ENCODE results near the gene RASL10B.

RASL10B gene

DNA sequence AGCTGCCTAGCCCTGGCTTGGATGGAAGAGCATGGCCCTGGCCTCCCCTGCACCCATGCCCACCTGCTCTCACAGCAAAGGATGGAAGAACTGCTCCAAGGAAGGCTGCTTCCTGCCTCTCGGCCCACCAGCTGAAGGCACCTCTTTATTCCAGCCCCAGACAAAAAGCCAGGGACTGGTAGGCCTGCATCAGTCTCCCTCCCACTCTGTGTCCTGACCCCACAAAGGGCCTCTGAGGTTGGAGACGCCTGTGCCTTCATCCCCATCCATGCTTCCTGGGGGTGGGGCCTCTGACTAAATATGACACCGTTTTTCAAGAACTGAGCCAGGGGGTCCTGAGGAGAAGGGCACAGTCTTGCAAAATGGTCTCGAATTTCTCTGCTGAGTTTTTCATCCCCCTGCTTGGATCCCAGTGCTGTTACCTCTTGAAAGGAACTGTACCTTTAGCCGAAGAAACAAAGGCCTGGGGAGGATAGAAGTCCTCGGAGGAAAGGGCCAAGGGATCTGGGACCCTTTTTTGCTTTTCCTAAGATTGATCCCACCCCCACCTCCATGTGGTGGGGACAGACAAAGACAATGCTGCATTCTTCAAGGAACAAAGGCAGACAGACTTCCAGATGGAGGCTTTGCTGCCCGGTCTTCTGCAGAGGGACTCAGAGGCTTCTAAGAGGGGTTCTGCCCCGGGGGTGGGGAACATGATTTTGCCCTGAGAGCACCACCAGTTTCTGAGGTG lies 34.5 kb downstream of the RASL10B start:
- DNase-seq (ENCODE audit: low read depth, low spot score): no peak

DNA sequence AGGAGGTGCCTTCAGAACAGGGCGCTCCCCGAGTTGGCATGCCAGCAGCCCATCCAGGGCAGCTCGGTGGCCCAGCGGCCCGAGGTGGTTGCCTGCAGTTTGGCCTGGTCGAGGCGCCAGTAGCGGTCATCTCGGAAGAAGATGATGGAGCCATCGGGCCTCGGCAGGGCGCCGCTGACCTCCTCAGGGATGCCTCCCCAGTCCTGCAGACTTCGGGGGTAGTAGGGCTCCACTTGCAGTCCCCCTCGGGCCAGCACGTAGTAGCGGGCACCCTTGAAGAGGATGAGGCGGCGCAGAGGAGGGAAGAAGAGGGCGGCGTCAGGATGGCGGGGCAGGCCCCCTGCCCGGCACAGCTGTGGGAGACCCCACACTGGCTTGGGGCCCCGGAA lies 35.0 kb downstream of the RASL10B start:
- no peak for DNase-seq (ENCODE audit: low read depth, low spot score)

DNA sequence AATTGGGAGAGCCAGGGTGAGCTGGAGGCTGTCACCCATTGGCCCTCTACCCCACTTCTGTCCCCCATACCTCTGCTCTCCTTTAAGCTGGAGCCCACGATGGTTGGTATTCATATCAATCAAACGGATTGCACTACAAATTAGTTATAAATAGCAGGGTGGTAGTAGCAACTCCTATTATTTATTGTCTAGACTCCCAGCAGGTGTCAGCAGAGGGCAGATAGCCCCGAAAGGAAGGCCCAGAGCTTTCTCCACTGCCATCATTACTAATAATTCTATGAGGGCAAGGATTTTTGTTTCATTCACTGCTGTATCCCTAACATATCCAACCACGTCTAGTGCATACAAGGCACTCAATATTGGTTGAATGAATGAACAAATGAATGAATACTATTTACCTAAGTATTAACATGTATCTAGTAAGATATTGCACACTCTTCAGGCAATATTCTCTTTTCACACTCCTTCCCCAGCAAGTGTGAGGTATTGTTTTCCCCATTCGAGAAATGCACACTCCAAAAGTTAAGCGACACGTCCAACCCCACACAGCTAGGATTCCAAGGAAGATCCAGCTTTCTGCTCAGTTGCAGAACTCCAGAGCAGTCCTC lies 35.6 kb downstream of the RASL10B start:
- no peak for DNase-seq (ENCODE audit: low read depth, low spot score)

DNA sequence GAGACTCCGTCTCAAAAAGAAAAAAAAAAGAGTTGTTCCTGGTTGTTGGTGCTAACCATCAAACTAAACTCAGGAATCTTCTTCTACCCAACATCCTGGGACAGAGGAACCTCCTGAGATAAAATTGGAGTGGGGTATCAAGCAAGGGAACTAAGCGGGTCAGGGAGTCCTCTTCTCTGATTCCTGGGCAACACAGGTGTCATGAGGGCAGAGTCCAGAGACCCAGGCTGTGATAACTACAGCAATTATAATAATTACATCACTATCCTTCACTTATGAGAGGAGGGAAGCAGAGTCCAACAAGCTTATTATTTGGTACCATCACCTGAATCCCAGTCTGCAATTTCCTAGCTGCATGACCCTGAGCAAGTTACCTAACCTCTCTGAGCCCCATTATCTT lies 37.4 kb downstream of the RASL10B start:
- no peak for DNase-seq (ENCODE audit: low read depth, low spot score)

DNA sequence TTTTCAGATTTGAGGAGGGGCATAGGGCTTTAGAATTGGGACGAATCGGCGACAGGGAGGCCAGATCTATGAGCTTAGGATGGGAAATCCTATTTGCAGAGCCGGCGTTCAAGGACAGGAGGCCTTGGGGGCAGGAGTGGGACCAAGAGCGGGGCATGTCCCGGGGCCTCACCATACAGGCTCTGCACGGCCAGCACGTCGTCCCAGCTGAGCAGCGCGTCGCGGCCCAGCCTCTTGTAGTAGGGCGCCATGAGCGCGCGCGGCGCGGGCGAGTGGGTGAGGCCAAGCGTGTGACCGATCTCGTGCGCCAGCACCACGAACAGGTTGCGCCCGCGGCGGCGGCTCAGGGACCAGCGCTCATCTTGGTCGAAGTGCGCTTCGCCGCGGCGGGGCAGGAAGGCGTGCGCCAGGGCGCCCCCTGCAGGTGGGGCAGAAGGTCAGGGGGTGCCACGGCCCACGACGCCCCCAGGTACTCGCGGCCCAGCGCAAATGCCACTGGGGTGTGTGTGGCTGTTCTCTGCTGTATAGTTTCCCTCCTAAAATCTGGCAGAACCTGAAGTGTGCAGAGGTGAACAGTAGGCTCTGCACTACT lies 38.6 kb downstream of the RASL10B start:
- no peak for DNase-seq (ENCODE audit: low read depth, low spot score)

DNA sequence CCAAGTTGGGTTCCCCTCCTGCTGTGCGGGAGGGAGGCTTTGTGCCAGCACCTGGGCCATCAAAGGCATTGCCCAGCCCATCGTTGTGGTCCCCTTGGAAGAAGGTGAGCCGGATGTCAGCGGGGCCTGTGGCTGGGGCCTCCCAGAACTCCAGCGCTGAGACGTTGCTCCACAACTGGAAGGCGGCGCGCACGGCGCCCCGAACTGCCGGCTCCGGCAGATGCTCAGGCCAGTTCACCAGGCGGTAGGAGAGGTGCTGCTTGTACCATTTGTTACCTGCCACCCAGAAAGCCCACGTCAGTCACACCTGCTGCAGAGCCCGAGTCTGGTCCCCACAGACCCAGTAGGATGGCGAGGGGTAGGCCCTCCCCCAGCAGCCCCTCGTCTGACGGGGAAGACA lies 41.7 kb downstream of the RASL10B start:
- DNase-seq (ENCODE audit: low read depth, low spot score): no peak

DNA sequence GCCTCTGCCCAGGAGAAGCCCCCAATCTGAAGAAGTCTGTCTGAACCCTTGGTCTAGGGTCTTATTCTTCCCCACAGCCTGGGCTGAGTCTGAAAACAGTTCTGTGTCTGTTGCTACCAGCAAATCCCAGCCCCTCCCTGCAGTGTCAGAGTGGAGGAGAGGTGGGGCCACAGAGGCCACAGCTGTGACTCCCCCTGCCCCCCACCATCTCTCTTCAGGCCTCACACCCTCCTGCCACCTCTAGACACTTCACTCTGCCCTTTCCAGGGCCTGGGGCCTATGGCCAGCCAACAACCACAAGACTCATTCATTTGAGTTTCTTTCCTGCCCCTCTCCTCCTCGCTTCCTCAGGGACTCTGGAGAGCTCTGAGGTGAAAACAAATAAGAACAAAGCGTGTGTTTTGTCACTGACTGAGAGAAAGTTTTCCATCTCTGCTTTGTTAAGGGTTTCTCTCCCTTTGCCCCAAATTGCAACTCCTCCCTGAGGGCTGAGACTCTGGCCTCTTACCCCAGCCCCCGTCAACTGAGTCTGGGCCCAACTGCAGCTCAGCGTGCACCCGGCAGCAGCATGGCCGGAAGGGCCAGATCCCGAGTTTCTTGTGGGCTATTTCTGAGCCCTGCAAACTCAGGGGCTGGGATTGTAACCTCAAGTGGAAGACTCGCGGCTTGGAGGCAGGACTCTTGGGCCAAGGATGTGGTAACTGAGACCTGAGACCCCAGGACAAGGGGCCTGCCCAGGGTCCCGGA lies 42.4 kb downstream of the RASL10B start:
- DNase-seq (ENCODE audit: low read depth, low spot score): no peak

DNA sequence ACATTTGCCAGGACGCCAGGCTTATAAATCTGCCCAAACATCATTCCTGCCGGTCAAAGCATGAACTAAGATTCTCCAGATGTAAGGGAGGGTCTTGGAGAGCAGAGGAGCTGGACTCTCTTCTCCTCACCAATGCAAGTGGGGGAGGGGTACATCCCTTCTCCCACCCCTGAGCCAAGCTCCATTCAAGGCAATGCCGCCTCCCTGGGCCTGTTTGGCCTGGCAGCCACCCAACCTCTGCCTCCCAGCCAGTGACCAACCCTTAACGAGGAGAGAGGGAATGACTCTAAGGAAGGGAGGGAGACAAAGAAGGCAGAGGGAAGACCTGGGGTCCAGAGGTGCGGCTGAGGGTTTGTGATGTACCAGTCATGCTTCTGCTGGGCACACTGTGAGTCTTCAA lies 43.1 kb downstream of the RASL10B start:
- no peak for DNase-seq (ENCODE audit: low read depth, low spot score)

DNA sequence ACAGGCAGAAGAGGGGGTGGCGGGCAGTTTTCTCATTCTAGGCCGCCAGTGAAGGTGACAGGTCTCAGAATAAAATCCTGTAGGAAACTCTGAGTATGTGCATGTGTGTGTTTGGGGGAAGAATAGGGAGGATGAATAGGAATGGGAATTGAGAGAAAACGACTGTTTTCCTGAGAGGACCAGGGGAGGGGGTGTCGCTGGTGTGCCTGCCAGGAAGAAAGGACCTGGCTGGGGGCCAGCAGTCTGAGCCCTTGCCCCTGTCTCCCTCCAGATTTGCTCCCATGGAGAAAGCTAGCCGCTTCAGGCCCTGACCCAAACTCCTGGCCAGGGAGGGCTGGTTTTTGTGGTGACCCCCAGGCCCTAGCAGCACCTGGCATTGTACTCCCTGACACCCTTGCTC lies 43.6 kb downstream of the RASL10B start:
- DNase-seq (ENCODE audit: low read depth, low spot score): no peak

DNA sequence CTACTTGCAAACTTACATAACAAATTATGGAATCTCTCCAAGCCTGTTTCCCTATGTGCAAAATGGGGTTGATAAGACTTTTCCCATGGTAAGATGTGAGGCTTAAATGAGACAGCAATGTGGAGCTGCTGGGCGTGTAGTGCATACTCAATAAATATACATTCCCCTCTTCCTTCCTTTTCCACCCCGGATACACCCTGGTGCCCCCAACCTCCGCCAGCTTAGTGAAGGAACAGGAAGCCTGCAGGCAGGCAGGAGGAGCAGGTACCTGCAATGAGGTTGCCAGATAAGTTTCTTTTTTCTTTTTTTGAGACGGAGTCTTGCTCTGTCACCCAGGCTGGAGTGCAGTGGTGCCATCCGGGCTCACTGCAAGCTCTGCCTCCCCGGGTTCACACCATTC lies 44.1 kb downstream of the RASL10B start:
- DNase-seq (ENCODE audit: low read depth, low spot score): no peak

DNA sequence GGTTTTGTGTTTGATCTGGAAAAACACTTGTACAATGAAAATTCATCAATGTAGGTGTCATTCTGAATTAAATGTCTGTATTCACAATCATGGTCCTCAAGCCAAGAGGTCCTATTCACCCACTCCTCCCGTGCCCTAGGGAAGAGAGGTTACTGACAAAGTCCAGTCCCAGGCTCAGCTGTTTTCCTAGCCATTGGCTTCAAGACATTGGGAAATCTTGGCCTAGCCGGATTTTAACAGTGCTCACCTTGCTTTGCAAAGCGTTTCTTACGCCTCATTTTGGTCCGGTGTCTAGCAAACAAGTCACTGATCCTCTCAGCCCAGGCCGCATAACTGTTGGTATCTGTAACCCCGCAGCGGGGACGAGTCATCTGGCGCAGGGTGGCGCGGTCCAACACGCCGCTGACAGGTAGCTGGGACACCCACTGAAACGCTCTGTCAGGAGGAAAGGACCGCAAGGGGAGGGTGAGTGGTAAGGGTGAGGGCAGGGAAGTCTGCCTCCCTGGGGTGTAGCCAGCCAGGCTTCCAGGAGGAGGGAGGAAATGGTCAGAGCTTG lies 47.3 kb downstream of the RASL10B start:
- DNase-seq (ENCODE audit: low read depth, low spot score): no peak

DNA sequence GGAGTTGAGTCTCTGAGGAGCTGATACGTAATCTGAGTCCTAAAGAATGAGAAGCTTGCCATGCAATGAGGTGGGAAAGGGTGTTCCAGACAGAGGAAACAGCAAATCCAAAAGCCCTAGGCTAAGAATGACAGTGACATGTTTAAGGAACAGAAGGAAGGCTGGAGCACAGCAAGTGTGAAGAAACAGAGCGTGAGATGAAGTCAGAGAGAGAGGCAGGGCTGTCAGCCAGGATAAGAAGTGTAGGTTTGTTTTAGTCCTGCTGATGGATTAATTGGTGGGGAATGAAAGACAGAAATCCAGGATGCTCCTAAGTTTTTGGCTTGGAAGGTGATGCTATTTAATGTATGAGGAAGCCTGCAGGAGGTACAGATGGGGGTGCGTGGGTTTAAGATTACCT lies 49.5 kb downstream of the RASL10B start:
- DNase-seq (ENCODE audit: low read depth, low spot score): no peak

DNA sequence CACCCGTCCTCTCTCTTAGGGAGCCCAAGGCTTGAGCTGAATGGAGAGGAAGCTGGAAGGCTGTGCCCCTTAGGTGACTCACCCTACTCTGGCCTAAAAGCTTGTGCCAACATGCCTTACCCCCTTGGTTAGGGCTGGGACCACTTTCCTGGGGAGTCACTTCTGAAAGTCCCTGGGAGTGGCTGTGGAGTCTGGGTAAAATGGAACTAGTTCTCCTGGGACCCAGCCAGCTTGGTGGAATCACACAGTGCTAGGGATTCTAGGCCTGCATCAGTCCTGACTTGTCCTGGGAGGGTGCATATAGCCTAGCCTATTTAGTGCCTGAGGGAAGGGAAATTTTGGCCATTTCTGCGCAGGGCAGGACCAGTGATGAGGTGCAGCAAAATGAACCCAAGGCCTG lies 53.5 kb downstream of the RASL10B start:
- DNase-seq (ENCODE audit: low read depth, low spot score): no peak

DNA sequence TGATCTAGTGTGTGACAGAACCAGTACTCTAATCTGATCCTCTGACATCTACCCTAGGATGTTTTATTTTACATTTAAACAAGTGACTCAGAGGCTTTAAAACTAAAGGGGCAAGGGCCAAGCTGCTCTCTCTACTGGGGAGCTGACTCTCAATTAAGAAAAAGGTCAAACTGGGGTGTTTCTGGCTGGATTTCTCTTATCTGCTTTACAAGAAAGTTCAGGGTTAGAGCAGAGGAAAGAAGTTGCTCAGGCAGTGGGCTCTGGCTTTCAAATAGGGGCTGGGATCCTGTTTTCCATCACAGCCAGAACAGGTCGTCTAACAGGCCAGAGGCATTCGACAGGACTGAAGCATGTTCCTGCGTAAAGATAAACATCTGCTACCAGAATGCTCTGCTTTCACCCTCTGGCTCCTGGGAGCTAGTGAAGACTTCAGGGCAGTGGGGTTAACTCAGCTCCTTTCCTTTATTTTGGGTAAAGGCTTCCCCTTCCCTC lies 55.5 kb downstream of the RASL10B start:
- no peak for DNase-seq (ENCODE audit: low read depth, low spot score)

DNA sequence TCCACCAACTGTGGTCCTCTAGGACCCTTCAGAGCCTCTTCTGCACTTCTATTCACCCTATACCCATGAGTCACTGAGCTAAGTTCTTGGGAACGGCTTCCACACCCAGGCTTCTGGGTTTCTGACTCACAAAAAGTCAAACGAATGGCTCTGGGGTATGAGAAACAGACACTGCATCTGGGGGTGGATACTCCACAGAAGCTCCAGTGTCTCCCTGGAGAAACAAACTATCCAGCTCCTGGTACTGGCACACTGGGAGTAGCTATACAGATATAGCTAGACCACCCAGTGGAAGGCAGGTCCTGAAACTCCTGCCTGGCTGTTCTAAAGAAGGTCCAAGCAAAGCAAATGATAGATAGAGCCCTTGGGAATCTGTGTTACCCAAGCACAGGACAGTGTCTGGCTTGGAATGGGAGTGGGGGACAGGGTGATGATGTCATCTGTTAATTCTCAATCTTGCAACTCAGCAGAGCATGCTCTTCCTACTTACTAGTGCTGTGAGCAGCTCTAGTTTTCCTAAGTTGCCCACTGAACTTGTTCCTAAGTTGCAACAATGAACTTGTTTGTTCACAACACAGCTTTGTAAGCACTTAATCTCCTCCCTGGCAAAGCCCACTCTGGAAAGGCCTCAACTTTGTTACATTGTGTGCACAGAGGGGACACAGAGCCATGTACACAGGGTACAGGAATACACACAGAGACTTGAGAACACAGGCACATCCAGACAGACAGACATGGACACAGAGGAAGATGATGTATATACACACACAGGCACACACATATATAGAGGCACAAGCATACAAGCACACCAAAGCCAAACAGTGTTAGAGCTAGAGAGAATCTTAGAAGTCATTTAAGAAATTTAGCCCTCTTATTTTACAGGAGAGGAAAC lies 57.3 kb downstream of the RASL10B start:
- DNase-seq (ENCODE audit: low read depth, low spot score): no peak

DNA sequence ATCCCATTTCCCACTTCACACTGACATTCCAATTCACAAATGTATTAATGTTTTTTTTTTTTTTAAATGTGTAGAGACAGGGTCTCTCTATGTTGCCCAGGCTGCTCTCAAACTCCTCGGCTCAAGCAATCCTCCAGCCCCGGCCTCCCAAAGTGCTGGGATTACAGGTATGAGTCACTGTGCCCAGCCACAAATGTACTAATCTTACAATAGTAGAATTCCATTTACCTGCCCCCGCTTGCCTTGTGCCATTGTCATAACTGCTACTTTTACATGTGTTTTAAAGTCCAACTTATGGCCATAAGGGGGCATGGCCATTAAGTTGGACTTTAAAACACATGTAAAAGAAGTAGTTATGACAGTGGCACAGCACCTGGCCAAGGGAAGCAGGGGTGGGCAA lies 59.4 kb downstream of the RASL10B start:
- DNase-seq (ENCODE audit: low read depth, low spot score): no peak

DNA sequence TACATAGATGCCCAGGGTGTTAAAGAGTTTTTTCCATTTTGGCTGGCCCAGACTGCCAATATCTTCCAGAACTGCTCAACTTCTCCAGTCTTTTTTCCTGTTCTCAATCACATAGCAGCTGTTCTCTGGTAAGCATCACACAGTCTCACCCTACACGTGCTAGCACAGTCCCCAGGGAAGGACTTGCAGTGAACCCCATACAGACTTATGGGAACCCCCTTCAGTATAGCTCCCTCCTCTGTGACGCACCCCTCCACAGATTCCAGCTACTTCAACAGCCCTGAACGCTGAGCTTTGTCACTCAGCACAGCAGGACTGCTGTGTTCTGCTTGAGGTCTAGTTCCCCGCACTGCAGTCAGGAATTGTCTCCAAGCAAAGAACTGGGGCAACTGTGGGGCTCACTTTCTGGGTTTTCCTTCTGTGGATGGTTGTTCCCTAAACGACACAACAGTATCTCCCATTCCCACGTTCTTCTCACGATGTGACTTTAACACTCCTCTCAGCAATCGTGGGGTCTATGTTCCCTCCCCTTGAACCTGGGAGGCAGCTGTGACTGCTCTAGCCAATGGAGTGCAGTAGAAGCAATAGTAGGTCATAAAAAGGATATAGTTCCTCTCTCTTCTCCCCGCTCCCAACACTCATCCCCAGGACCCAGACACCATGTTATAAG lies 60.4 kb downstream of the RASL10B start:
- DNase-seq (ENCODE audit: low read depth, low spot score): no peak
